Stimulated activated CD4-positive, alpha-beta T cell treated with anti-CD3 and anti-CD28 coated beads, TNF-alpha, amount 100 ng/mL, for 4 hours (primary cell): ENCODE results near the gene FAM111B.

Experiments
- DNase-seq, 3 experiments: peaks; one replicate each; pipeline ENCODE4 v3.0.0-alpha.2; 2020; ENCODE audit warnings: low read depth in 3 of 3

Gene FAM111B

DNA sequence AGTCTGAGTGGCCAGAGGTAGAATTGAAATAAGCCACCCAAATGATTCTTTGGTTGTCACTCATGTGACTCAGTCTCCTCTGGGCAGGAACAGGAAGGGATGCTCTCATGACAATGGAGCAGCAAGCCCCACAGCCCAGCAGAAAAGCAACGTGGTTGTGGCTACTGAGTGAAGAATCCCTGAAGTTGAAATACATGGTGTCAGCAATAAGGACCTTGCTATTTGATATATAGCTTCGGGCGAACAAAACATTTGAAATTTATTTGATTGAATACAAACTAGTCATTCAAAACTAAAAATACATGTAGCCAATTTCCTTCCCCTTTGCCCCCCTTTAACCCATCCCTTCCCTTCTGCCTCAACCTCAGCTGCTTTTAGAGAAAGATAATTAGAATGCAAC, 50.4 kb downstream of the FAM111B start:
- no peak for DNase-seq

DNA sequence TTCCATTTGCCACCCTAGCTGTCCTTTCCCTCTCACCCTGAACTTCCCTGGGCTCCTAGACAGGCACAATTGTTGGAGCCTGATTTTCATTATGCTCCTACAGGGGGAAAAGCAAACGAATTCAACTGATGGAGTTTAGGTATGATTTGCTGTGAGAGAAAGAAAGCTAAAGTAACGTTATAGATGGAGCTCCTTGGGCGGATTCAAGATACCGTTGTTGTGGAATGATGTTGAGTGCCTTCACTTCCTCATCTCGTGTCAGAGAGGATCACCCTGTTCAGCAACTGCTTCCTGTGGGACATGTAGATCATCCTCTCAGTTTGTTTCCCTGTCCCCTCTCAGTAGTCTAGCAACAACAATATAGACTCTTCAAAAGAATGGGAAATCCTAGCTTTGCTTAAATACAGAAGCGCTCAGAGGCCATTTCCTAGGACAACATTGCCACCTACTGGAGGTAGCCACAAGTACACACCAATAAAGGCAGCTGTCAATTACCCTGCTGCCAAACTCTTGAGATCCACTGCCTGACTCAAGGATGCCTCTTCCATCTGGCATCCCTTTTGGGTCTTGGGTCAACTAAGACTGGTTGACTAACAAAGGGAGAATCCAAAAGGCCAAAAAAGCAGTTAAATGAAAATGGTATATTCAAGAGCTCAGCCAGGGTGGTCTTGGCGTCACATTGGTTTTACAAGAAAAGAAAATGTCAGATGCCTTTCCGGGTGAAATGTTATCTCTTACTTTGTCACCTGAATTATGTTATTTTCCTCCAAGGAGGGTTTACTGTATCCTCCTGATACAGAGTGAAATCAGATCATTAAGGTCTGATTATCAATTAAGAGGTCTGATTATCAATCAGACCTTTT, 51.4 kb downstream of the FAM111B start:
- DNase-seq, result peak in 1 of 3 experiments; percentile 44

- no peak for DNase-seq
Measured at GRCh38 chr11:59164028-59164427, 57.0 kb downstream of the FAM111B start.

DNA sequence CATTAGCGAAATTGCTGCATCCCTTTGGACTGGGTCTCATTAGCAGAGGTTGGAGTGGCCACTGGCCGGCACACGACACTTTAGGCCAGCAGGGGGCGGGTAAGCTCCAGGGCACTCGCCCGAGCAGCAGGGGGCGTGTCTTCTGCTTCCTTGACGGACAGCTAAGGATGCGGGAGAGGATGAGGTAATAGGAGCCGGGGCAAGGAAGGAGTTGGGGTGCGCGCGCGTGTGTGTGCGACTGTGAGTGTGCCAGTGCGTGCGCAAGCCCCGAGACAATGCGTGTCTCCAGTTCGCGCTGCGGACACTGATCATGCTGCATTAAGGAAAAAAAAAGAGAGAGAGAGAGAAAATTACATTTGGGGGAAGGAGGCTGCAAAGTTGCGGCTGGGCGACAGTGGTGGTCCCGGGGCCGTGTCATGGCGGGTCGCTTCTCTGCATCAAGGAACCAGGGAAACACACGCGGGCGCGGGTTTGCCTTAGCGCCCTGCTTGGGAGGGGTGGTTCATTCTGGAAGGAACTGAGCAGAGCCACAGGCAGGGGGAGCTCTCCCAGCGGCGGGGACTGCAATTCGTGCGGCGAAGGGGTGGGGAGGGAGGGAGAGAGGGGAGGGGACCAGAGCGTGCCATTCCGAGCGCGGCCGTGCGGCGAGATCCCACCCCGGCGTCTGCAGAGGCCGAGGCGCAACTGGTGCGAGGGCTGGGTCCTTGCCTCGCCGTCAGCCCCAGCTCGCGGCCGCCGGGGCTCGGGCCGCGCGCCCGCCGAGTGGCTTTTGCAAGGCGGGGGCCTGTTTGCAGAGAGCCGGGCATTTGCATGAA, 64.7 kb downstream of the FAM111B start, which contains the start of gene DTX4:
DTX4 (plus strand) TSS at position 625 of the 815 bp plus-strand sequence. CDS start 464 bp downstream, outside the sequence.
- DNase-seq, result peak; percentile 75 to 81 (median 81)

DNA sequence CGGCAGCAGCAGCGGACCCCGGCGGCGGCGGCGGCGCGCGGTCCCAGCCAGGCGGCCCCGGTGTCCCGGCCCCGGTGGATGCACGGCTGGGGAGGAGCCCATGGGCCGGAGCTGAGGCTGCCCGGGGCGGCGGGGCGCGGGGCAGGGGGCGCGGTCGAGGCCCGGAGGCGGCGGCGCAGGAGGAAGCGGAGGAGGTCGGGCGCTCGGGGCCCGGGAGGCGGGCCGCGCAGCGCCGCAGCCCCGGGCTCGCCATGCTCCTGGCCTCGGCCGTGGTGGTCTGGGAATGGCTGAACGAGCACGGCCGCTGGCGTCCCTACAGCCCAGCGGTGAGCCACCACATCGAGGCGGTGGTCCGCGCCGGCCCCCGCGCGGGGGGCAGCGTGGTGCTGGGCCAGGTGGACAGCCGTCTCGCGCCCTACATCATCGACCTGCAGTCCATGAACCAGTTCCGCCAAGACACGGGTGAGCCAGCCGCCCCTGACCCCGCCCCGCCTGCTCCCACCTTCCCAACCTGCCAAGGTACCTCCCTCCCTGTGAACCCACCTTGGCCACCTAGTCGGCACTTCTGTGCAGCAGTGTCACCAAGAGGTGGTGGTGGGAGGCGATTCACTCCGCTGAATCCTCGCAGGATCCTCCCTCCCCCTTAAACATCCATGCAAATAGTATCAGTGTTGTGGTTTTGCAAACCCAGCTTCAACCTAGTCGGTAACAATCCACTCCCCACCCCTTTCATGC, 65.5 kb downstream of the FAM111B start:
- DNase-seq, result no peak

DNA sequence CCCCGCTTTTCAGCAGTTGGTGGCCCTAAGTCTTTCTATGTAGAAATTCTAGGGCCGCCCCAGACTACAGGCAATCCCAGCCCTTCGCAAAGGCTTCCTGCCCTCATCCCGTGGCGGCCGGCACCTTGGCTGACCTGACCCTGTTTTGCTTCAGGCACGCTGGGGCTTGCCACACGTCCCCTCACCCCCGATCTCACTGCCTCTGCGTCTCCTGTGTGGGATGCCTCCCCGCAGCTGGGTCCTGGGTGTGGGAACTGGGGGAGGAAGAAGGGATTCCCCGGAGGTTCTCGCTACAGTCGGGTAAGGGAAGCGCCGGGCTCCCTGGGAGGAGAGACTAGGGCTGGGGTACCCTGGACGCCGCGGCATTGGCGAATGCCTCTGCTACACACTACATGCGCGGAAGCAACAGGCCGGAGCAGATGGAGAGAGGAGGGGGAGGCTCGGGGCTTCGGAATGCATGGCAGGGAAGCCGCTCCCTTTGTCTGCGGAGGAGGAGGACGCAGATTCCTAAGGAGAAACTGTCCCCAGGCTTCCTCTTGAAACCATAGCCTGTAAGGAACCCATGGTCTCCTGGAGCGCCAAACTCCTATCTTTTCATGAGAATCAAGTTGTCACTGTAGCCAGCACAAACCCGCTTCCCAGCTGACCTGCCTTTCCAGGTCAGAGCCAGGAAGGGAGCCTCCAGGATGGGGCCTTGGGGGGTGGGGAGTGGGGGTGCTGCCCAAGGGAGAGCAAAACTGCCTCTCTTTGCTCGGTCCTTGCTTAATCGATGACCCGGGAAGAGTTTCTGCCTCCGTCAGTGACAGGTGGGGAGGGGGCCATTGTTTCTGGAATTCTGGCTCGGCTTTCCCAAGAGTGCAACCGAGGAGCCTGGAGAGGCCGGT, 66.3 kb downstream of the FAM111B start:
- DNase-seq, result peak in 1 of 3 experiments; percentile 14

DNA sequence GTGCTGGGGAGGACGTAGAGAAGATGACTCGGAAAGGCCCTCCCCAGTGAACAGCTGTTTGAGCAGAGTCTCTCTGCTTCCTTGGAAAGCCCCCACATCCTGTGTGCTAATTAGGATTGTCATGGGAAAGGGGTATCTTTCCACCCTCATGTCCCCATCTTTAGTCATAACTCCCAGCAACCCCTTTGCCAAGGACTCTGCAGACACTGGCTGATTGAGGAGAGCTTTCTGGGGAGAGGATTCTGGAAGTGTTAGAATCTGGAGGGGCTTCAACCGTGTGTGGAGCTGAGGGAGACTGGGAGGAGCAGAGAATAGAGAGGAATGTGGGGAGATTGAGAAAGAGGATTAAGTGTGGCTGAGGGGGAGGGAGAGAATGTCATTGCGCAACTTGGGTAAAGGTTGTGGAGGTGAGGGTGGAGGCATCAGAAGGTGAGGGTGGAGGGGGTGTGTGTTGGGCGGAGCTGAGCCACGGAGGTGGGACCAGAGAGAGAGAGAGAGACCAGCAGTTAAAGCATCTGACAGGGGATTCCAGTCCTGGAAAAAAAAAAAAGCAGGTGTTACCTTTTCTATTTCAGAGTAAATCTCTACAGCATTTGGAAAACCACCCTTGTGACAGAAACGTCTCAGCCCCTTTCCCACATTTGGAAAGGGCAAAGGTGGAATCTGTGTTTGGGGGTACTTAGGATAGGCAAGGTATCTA, 67.1 kb downstream of the FAM111B start:
- no peak for DNase-seq

GRCh38 chr11:59174664-59175033, 67.6 kb downstream of the FAM111B start:
- no peak for DNase-seq

GRCh38 chr11:59175091-59175501, 68.1 kb downstream of the FAM111B start:
- DNase-seq, result no peak

DNA sequence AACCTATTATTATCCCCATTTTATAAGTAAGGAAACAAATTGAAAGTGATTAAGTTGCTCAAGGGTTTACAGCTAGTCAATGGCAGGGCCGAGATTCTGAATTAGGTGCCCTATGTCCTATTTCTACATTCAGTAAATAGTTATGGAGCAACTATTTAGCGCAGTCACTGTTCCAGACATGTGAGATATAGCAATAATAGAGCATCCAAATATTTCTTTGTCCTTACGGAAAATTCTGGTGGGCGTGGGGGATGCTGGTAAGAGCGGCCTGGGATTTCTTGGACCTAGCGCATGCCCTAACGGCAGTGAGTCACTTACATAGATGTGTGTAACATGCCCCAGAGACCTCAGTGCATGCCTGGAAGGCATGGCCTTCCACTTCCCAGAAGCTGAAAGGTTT, 69.3 kb downstream of the FAM111B start:
- DNase-seq, result no peak
